Endometrium (tissue), 2 donors: ENCODE results near the gene USH2A.

Source experiments
- FAIRE-seq: peaks from 2 replicates; lab custom pipeline; 2012; peaks lifted over from hg19 to GRCh38; lab: Jason Lieb, UNC
- donor health status: control.
- donor health status: control.

USH2A gene

DNA sequence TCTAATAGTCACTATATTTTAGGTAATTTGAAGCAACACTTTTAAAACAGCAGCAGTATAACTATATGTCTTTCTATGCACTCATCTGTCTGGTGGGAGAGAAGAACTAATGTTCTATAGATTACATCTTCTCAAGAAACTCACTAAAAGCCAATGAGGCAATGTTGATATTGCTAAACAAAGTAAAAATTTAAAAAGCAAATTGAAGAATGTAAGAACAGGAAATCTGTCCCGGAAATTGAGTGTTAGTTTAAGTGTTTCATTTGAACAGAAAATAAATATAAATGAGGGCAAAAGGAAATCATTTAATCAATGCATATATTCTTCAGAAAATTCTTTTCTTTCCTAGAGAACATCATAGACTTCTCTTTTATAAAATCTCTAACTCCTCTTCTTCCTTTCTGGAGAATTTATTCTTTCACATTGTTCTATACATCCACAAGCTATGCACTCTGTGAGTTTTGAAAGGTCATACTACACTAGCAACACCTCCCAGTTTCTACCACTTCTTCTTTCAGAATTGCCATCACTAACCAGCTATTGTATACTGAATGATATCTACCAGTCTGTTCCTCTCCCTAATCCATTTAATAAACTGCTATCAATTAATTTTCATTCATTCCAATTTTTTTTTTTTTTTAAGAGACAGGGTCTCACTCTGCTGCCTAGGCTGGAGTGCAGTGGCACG lies 153.0 kb downstream of the USH2A start:
- FAIRE-seq: no peak

DNA sequence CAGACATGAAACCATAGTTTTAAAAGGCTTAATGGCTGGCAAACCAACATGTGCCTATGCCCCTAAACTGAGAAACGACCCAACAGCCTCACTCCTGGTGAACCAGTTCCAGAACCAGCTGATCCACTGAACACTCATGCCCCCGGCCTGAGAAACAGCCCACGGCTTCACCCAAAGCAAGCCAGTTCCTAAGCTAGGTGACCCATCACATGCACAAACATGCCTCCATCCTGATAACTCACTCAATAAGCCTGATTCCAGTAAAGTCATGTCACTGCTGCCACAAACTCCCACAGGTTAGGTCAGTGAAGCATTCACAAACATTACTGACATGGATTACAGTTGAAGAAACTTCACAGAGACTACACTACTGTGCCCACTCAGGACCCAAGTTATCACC lies 161.6 kb downstream of the USH2A start:
- no peak for FAIRE-seq

DNA sequence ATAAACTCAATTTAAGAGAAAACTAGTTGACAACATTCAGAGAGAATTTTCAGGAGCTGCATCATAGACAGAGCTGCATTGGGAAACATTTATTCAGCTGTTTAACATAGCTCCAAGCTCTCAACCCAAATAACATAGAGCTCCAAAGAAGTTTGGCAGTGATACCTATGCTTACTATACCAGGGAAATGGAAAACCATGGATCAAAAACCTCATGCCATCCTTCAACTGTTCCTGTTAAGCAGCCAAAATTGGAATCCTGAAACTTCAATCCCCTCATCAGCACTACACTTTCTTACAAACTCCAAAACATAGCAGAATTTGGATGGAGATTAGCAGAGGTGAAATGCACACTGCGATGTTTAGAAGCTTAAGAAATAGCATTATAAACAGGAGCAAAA lies 164.4 kb downstream of the USH2A start:
- FAIRE-seq: no peak

DNA sequence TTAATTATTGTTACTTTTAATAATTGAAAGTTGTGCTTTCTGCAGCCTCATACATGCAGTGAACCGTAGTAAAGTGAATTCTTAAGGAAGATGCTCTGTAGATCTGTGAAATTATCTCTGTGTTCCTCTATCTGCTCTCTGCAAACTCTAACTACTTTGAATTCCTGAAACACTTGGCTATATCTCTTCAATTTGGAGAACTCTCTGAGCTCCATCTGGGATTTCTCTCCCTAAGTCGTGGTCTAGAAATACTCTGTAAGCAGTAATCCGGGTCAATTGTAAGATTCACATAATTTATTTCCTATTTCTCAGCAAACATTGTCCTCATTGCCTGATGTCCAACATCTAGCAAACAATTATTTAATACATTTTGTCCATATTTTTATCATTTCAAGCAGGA lies 164.9 kb downstream of the USH2A start:
- no peak for FAIRE-seq

DNA sequence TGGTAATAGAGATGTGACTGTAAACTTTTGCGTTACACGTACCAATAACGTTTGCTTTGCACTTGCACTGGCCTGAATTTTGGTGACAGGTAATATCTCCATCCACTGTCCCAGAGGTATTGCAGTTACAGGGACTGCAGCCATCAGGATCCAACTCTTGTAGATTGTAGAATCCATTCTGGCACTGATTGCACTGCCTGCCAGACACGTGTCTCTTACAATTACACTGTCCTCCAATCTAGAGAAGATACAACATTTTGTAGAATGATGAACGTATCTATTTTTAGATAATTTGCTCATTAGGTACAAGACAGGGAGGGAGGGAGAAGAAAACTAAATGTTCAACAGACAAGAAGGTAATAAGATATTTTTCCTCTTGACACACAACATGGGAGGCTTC lies 172.4 kb downstream of the USH2A start:
- no peak for FAIRE-seq

DNA sequence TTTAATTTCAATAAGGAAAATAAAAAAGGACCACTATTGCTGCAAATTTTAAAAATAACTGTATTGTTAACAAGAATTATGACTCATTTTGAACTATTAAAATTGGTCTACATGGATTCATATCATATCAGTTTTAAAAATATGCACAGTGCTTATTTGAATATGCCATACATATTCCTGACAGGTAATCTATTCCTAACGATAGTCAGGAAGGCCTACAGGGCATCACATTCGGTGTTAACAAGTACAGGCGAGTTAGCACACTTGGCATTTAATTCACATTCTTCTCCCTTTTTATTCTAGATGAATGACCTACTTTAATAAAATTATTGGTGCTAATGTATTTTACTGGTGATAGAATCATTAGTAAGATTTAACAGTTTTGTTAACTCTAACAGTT lies 174.6 kb downstream of the USH2A start:
- no peak for FAIRE-seq

DNA sequence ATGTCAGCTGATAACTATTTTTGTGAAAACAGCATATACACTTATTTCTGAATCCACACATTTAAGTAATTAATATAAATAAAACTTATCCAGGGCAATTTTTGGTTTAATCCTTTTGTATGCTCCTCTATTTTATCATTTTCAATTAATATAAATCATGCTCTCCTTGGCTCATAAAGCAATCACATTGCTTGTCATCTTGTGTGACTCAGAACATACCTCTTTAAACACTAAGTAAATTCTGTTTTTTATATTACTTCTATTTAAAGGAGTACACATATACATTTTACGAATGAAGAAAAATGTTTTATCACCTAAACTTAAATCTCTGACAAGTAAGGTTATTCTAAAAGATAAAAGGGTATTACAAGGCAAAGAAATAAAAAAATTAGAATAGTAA lies 175.3 kb downstream of the USH2A start:
- no peak for FAIRE-seq

DNA sequence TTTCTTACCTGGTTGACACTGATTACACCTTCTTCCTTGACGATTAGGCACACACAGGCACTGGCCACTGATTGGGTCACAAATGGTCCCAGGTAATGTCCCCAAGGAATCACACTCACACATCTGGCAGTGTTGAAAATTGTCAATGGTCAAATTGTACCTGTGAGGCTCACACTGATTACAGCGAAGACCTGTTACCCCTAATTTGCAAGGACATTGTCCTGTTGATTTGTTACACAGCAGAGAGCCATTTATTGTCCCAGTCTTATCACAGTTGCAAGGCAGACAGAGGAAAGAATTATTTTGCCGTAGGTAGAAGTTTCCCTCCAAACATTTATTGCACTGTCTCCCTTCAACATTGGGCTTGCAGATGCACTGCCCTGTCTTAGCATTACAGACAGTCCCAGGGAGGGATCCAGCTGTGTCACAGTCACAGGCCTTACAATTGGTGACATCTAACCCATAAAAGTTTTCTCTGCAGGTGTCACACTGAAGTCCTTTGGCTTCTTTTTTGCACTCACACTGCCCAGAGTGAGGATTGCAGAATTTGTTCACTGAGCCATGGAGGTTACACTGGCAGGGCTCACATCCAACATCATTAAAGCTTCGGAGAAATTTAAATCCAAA lies 176.6 kb downstream of the USH2A start:
- FAIRE-seq: no peak

DNA sequence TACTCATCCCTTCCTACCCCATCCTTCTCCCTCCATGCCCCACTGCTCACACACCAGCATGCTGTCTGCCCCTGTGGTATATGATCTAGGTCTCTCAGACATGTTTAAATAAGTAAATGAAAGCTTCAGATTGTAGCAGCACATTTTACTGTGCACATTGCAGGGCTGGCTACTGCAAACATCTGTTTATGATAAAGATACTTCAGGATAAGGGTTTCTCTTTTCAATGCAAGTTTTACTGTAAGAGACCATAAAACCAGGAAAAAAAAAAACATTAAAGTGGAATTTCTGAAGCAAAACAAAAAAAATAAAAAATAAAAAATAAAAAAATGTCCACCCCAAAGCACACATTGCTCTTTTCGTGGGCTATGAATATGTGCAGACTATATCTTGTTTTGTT lies 184.4 kb downstream of the USH2A start:
- FAIRE-seq: peak; percentile 89

DNA sequence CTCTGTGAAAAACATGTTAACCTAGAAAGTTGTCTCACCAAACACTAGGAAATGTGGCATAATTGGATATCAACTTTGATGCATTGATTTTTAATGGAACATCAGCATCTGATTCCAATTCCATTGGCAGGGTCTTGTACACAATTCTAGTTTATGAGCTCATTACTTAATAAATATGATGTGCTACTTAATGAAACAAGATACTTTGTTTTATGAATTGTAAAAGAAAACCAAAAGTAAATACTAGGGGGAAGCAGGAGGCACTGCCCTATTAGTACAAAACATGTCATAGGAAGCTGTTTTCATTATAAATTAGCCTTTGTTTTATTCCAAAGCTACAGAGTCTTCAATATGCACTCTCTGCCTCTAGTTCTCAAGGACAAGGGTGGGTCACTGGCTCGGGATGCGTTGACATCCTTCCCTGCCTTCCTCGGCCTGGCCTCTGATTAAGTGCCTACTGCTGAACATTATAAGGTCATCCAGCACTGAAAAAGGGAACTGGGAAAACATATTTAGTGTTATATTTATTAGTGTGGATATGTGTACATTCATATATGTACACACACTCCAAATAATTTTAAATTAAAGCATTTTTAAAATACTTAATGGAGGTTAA lies 185.2 kb downstream of the USH2A start:
- FAIRE-seq: no peak

DNA sequence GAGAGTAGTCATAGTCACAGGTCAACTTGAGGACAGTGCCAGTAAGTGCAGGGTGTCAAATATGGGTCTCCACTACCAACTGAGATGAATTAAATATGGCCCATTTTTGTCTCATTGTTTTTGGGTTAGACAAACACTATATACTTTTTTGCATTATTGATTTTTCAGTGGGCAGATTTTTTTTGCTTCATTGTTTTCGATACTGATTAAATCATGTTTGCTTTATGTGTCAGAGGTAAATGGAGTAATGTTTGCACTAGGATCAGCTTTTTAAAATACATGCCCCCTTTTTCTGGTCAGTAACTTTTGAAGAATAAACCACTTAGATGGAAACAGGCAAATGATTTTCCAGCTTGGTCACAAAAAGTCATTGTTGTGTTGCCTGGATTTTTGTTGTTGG lies 199.0 kb downstream of the USH2A start:
- FAIRE-seq: no peak

DNA sequence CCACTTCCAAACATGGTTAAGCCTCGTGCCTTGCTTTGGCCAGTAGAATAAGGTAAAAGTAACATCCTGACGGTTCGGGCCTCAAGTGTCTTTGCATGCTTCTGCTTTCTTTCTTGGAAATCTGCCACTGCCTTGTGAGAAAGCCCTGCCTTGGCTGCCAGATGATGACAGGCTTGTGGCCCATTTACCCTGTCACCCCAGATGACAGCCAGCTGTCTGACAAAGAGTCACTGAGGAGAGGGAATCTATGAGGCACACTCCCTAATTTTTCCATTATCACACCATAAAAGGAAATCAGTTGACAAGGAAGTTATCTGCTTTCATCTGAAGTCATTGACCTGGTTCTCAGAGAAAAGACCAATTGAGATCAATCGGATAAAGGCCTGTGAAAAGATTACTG lies 199.8 kb downstream of the USH2A start:
- no peak for FAIRE-seq

DNA sequence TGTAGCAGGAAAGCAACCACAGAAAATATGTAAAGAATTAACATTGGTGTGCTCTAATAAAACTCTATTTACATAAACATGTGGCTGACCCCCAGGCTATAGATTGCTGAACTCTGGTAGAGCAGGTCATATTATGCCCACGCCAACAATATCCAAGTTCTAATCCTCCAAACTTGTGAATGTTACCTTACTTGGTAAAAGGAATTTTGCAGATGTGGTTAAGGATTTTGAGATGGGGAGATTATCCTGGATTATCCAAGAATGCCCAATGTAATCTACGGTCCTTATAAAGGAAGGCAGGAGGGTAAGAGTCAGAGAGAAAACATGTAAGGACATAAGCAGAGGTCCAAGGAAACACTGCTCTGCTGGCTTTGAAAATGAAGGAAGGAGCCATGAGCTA lies 201.0 kb downstream of the USH2A start:
- no peak for FAIRE-seq

DNA sequence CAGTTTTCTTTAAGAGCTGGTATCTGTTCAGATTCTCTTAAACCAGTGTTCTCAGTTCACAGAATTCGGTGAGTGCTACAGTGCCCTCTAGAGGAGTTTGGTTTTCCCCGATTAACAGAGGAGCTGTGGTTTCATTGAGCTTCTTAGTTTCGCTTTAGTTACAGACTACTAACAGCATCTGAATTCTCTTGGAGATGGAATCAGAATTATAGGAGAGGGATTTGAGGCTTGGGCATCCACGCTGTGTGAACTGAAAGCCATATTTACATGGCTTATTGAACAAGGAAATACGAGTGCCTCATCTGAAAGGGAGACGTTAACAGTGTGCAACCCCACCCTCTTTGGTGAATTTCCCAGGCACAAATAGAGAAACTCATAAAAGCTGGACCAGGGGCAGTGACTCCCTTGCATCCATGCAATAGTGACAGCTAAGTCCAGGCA lies 202.0 kb downstream of the USH2A start:
- FAIRE-seq: peak; percentile 84

DNA sequence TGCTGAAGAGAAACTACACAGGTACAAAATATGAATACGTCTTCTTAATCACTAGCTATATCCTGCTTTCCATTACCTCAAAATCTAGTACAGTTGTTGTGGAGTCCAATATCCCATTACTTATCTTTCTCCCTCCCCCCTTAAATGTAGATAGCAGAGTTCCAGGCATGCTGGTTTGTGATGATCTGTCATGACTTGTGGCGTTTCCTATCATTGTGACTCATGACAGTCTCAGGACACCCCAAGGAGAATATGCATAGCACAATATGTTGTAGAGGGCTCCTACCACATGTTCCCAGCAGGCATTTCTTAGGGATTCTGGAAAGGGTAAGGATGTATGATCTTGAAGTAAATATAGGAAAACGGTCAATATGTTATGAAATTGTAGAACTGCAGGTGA lies 206.9 kb downstream of the USH2A start:
- no peak for FAIRE-seq

DNA sequence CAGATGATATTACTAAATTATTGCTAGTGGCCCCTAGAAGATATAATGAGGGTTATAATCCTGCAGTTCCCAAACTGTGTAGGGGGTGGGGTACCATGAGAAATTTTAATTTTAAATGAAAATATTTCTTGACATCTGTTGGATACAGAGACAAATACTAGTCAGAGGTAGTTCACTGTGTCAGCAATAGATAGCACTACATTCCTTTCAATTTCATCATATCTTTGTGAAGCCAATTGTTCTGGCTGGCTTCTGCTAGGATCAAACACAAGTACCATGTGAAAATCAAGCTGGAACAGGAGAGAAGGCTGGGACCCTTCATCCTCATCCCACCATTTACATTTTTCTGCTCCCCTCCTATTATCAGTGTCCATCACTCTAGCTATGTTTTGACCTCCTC lies 208.1 kb downstream of the USH2A start:
- FAIRE-seq: no peak

DNA sequence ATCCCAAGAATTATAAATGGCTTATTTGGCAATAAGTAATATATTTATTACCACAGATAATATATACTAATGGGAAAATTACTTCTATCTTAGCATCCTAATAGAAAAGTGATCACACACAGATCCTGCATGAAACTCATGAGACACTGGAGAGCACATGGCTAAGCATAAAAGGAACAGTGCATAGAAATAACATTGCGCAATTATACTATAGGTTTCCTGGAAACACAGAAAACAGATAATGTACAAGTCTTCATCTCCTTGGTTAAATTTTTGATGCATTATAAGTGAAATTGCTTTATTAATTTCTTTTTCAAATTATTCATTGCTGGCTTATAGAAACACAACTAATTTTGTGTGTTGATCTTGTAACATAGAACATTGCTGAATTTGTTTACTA lies 210.4 kb downstream of the USH2A start:
- FAIRE-seq: no peak

DNA sequence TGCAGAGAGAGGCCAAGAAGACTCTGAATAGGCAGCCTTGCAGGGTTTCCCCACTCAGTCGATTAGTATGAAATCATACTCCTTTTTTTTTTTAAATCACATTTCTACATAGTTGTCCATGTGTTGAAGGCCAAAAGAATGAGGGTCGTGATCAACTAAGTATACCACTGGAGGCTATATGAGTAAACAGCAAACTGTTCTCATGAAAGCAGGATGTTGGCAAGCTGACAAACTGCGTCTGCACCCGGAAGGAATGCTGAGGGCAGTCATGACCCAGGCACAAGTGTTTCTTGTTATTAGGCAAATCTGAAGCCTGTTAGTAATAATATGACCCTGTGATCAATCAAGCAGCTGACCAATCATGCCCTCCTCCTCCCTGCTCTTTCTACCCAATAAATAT lies 213.2 kb downstream of the USH2A start:
- no peak for FAIRE-seq

DNA sequence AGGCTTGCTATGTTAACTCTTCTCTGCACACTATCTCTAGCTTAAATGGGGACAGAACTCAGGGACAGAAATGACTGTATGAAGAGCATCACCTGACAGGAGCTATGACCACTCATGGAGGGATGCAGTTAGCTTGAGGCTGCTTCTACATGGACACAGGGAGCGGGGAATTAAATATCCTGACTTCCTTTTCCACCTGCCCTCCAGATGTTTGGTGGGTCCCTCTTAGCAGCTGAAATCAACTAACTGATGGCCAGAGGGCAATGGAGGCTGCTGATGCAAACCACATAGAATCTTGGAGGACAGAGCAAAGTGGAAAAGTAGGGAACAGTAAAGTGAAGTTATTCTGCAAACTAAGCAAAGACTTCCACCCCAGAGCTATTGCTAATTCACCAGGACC lies 214.1 kb downstream of the USH2A start:
- no peak for FAIRE-seq

DNA sequence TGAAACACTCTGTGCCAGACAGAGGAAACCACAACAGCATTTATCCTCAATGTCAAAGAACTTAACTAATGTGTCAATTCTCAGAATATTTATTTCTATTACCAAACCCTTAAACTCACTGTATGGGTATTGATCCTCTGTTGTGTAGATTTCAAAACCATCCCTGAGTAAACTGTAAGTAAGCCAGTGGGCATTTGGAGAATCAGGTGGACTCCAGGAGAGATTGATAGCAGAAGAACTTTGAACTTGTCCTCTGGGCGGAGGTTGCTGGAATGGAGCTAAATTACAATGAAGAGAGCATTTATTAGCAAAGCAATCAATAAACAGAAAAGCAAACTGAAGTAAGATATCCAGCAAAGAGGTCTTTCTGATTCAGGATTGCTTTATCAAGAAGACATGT lies 216.1 kb downstream of the USH2A start:
- FAIRE-seq: no peak

DNA sequence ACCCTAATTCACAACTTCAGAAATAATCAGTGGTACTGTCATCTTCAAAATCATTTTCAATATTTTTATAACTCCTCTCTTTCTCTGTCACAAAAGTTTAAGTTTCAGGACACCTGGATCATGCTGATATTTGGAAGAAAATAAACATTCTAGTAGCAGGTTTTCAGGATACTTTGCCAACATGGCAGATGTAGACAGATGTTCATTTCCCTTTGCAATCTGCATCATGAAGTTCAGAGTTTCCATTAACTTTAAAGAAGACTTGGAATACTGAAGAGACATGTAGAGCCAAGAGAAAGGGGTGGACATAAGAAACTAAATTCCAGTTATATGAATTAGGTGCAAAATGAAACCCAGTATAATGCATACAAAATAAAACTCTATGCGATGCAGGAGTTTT lies 218.1 kb downstream of the USH2A start:
- FAIRE-seq: no peak

DNA sequence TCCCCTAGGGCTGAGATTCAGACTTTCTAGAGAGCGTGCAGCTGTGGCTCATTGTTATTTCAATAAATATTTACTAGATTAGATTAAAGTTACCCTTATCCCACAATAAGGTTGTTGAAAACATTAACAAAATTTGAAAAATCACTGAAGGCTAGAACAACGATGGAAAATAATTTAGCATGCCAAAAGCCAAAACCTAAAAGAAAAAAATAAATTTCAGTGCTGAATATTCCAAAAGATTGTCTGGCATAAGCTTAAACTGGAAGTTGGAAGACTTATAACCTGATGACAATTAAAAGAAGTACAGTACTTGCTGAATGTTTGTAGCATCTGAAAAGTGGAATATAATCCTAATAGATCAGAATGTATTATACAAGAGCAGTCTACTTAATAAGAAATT lies 221.3 kb downstream of the USH2A start:
- FAIRE-seq: no peak

DNA sequence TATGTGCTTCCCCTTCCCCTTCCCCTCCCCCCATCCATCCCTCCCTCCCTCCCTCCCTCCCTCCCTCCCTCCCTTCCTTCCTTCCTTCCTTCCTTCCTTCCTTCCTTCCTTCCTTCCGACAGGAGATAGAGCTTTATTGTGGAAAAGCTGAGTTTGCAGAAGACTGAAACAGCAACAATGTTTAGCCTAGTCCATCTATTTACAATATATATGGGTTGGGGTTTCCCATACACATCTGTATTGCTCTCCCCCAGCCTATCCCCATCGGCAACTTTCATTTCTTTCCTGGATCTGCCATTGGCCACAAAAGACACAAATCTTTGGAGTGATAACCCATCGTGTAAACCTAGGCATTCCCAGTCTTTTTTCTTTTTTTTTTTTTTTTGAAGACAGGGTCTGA lies 222.3 kb downstream of the USH2A start:
- FAIRE-seq: no peak

DNA sequence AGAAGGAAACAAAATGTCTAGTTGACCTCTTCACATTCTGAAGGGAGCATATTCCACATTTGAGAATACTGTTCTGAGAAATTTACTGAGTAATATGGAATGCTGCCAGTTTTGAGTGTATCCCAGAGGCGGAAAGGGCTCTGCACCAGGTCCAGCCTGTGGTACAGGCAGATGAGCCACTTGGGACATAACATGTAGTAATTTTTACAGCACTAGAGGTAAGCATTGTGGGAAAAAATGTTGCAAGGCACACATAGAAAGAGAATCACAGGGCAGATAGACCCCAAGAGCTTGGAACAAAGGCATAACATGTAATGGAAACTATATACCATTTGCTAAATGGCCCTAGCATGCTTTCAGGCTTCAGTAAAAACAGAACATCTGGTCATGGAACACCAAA lies 228.5 kb downstream of the USH2A start:
- no peak for FAIRE-seq
